GM13976 (cell line): Measurements from ENCODE around the gene CCR3.

ENCODE experiments used
- DNase-seq: peaks from one replicate; pipeline ENCODE4 v3.0.0; 2012; ENCODE audit warnings: low spot score
- CTCF ChIP-seq: IDR thresholded peaks from 2 replicates; pipeline ENCODE4 v1.5.1; 2012; ENCODE audit warnings: borderline replicate concordance, mild to moderate bottlenecking; ENCODE audit not compliant: insufficient read depth; ENCODE audit errors: extremely low read depth, missing control alignments, control extremely low read depth
- in situ Hi-C: fragments of 300-500 bp; cut with MboI; formaldehyde crosslinking; loops from one replicate; pipeline ENCODE4 v1.12.0; 2022; ENCODE audit warnings: low sequenced_read_pairs, mixed read lengths, inconsistent platforms; ENCODE audit not compliant: unreplicated experiment

CCR3 gene

GRCh38 chr3:46293035-46293724, 50.9 kb downstream of the CCR3 start:
- in situ Hi-C loops: no loop called here
- DNase-seq: no peak
- TF ChIP-seq CTCF: no peak

GRCh38 chr3:46293991-46294833, 52.0 kb downstream of the CCR3 start:
- TF ChIP-seq CTCF: no peak
- peak; percentile 46 for DNase-seq
- in situ Hi-C loops: no loop called here

GRCh38 chr3:46296826-46297225, 54.6 kb downstream of the CCR3 start:
- no peak for TF ChIP-seq CTCF
- in situ Hi-C loops: no loop called here
- DNase-seq: no peak

- no peak for DNase-seq
- in situ Hi-C loops: no loop called here
- TF ChIP-seq CTCF: no peak
Measured at GRCh38 chr3:46297658-46298423, 55.6 kb downstream of the CCR3 start.

GRCh38 chr3:46298871-46299607, 56.8 kb downstream of the CCR3 start:
- in situ Hi-C loops: no loop called here
- DNase-seq: peak; percentile 32
- TF ChIP-seq CTCF: no peak

- TF ChIP-seq CTCF: no peak
- DNase-seq: peak; percentile 31
- in situ Hi-C loops: no loop called here
Measured at GRCh38 chr3:46299608-46300460, 57.6 kb downstream of the CCR3 start.
